DND-41 (cell line): ENCODE measurements around the gene SRRM2.

Experiments
- ATAC-seq: fragments of 200-7000 bp; cut with Tn5 transposase; 3 replicates; pipeline ENCODE4 v1.9.1; 2021; ENCODE audit warnings: low read depth; ENCODE audit not compliant: insufficient read depth
- DNase-seq: peaks from one replicate; pipeline ENCODE4 v3.0.0-alpha.2; 2020
- H2AFZ ChIP-seq: 2 replicates; pipeline ENCODE4 v1.6.0; 2012; ENCODE audit warnings: low read depth, low read length
- H3K27ac ChIP-seq: 2 replicates; pipeline ENCODE4 v1.5.1; 2012; ENCODE audit warnings: low read length, inconsistent platforms
- H3K27me3 ChIP-seq: fragments of 200-600 bp; sonication (generic); 2 replicates; pipeline ENCODE4 v1.6.0; 2012; ENCODE audit warnings: low read length, mild to moderate bottlenecking, inconsistent platforms; ENCODE audit not compliant: insufficient read depth, poor library complexity
- H3K36me3 ChIP-seq: 2 replicates; pipeline ENCODE4 v1.5.1; 2012; ENCODE audit warnings: low read length, inconsistent platforms; ENCODE audit not compliant: insufficient read depth
- H3K4me1 ChIP-seq: 2 replicates; pipeline ENCODE4 v1.5.1; 2012; ENCODE audit warnings: mild to moderate bottlenecking, low read length; ENCODE audit not compliant: insufficient read depth
- H3K4me2 ChIP-seq: 2 replicates; pipeline ENCODE4 v1.6.0; 2012; ENCODE audit warnings: mild to moderate bottlenecking, moderate library complexity, low read length, inconsistent platforms; ENCODE audit not compliant: insufficient read depth
- H3K4me3 ChIP-seq, 2 experiments: fragments of 200-600 bp in 1 of 2; shearing (Covaris generic) in 1 of 2; 2 replicates each; pipeline ENCODE4 v1.5.1; 2012 to 2016; ENCODE audit warnings: inconsistent platforms in 2 of 2, low read length in 2 of 2, mild to moderate bottlenecking in 2 of 2, low read depth in 1 of 2, moderate library complexity in 1 of 2
- H3K79me2 ChIP-seq: 2 replicates; pipeline ENCODE4 v1.6.0; 2012; ENCODE audit warnings: low read length, inconsistent platforms; ENCODE audit not compliant: insufficient read depth
- H3K9ac ChIP-seq: 2 replicates; pipeline ENCODE4 v1.6.0; 2012; ENCODE audit warnings: low read depth, mild to moderate bottlenecking, inconsistent platforms, low read length, moderate library complexity
- H3K9me3 ChIP-seq: 2 replicates; pipeline ENCODE4 v1.5.1; 2012; ENCODE audit warnings: low read length, moderate library complexity, mild to moderate bottlenecking, inconsistent platforms; ENCODE audit not compliant: insufficient read depth, severe bottlenecking
- H4K20me1 ChIP-seq: 2 replicates; pipeline ENCODE4 v1.6.0; 2012; ENCODE audit warnings: low read length; ENCODE audit not compliant: insufficient read depth
- EZH2 ChIP-seq: IDR thresholded peaks from 3 replicates; pipeline ENCODE4 v1.6.1; 2012; ENCODE audit warnings: borderline replicate concordance, low read depth, mild to moderate bottlenecking, moderate library complexity, low read length, inconsistent platforms; ENCODE audit not compliant: severe bottlenecking
- TF ChIP-seq, protein P1 (sequence below): IDR thresholded peaks from 2 replicates; pipeline ENCODE4 v1.5.1; 2012; ENCODE audit warnings: borderline replicate concordance, low read length, moderate library complexity, mild to moderate bottlenecking; ENCODE audit not compliant: poor library complexity, severe bottlenecking; ENCODE audit errors: extremely low read depth

Gene SRRM2

DNA sequence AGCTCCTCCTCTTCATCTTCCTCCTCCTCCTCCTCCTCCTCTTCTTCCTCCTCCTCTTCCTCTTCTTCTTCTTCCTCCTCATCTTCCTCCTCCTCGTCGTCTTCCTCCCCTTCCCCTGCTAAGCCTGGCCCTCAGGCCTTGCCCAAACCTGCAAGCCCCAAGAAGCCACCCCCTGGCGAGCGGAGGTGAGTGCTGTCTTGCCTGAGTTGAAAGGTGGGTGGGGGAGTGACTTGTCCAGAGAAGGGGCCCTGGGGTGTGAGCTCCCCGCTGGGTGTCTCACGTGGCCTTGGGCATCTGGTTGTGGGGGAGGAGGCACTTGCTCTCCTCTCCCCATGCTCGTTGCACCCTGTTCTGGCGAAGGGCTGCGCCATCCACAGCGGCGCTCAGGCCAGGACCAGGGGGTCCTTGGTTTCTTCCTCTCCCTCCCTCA, 16.7 kb downstream of the SRRM2 start:
- Histone ChIP-seq H3K4me3 (no peak overlapping the region), H3K4me1 (0 out of 2 replicates have a peak, but pooled peaks cover under 1% of the 10 kb centered on the region), H3K9me3 (no peaks in the 10 kb centered on the region), H3K4me2 (no peak overlapping the region), H3K9ac (no peak overlapping the region), H3K79me2 (peaks cover 67% of the 10 kb centered on the region), H4K20me1 (peaks cover 90% of the 10 kb centered on the region), H3K27ac (no peak overlapping the region), H2AFZ (no peak overlapping the region), H3K36me3 (peaks cover 99% of the 10 kb centered on the region), H3K27me3 (no peaks in the 10 kb centered on the region)
- TF ChIP-seq, protein P1, sequence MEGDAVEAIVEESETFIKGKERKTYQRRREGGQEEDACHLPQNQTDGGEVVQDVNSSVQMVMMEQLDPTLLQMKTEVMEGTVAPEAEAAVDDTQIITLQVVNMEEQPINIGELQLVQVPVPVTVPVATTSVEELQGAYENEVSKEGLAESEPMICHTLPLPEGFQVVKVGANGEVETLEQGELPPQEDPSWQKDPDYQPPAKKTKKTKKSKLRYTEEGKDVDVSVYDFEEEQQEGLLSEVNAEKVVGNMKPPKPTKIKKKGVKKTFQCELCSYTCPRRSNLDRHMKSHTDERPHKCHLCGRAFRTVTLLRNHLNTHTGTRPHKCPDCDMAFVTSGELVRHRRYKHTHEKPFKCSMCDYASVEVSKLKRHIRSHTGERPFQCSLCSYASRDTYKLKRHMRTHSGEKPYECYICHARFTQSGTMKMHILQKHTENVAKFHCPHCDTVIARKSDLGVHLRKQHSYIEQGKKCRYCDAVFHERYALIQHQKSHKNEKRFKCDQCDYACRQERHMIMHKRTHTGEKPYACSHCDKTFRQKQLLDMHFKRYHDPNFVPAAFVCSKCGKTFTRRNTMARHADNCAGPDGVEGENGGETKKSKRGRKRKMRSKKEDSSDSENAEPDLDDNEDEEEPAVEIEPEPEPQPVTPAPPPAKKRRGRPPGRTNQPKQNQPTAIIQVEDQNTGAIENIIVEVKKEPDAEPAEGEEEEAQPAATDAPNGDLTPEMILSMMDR = no peak
- no peak for TF ChIP-seq EZH2
- DNase-seq (no peak), ATAC-seq (no peak)

DNA sequence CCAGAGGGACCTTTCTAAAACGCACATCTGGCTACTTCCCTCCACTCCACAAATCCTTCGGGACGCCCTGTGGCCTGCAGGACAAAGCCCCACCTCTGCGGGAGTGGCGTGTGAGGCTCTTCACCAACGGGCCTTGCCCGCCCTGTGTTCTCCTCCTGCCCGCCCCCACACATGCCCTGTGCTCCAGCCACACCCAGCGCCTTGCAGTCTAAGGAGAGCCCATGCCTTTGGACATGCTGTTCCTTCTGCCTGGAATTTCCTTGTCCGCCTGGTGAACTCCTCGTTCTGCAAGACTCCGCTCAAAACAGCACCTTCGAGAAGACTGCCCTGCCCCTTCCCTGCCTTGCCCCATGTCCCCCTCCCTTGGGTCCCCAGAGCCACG, 17.2 kb downstream of the SRRM2 start:
- Histone ChIP-seq H3K4me3 (no peak overlapping the region), H3K27ac (no peak overlapping the region), H3K36me3 (peaks cover 99% of the 10 kb centered on the region), H4K20me1 (peaks cover 89% of the 10 kb centered on the region), H3K4me1 (peaks cover 5% of the 10 kb centered on the region; the same call in 1 of the 2 replicates), H3K4me2 (no peak overlapping the region), H2AFZ (no peak overlapping the region), H3K79me2 (peaks cover 64% of the 10 kb centered on the region), H3K9me3 (no peaks in the 10 kb centered on the region), H3K27me3 (no peaks in the 10 kb centered on the region), H3K9ac (no peak overlapping the region)
- ATAC-seq (no peak), DNase-seq (no peak)
- TF ChIP-seq EZH2 = no peak
- TF ChIP-seq, protein P1 = no peak

DNA sequence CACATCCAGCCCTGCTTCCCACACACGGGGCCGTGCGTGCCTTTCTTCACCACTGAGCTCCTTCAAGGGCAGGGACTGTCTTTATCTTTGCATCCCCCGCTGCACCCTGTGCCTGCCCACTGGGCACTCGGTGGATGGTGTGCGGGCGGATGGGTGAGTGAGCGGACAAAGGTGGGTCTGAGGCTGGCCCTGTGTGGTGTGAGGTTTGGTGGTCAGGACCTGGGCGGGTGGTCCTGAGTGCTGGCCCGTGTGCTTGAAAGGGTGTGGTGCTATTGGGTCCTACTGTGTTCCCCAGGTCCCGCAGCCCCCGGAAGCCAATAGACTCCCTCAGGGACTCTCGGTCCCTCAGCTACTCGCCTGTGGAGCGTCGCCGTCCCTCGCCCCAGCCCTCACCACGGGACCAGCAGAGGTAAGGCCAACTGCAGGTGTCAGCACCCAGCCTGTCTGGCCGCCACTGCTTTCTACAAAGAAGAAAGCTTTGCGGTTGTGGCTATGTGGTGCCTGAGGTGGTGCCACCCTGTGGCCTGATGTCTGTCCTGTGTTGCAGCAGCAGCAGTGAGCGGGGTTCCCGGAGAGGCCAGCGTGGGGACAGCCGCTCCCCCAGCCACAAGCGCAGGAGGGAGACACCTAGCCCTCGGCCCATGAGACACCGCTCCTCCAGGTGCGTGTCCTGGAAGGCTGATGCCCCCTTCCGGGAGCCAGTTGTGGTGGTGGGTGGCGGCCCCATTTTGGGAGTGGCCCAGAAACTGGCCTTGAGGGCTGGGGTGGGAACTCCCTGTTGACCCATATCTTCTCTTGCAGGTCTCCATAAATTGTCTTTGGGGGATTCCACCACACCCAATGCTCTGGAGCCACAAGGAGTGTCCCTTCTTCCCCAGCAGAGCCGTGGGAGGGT, 17.9 kb downstream of the SRRM2 start:
- no peak overlapping the region for H3K27ac ChIP-seq
- peaks cover 87% of the 10 kb centered on the region for H4K20me1 ChIP-seq
- no peak overlapping the region for H3K4me2 ChIP-seq
- ATAC-seq (peak; percentile 43), DNase-seq (peak; percentile 36)
- no peak overlapping the region for H2AFZ ChIP-seq
- peaks cover 99% of the 10 kb centered on the region for H3K36me3 ChIP-seq
- H3K27me3 ChIP-seq = no peaks in the 10 kb centered on the region
- H3K9me3 ChIP-seq = no peaks in the 10 kb centered on the region
- no peak for TF ChIP-seq EZH2
- TF ChIP-seq, protein P1 = peak; percentile 48
- peaks cover 64% of the 10 kb centered on the region for H3K79me2 ChIP-seq
- no peak overlapping the region for H3K9ac ChIP-seq
- H3K4me3 ChIP-seq = no peak overlapping the region
- H3K4me1 ChIP-seq = peaks cover 10% of the 10 kb centered on the region
